GM12878 (cell line): ENCODE data around the gene SRSF2. TPM values are rescaled to one million over a fixed set of nuclear protein-coding genes. Genes with fewer than 3 reads are reported as not detected.

Source experiments
- ATAC-seq: fragments of 200-7000 bp; cut with Tn5 transposase; 3 replicates; pipeline ENCODE4 v1.9.1; 2020; ENCODE audit warnings: mild to moderate bottlenecking, moderate library complexity
- BruUV-seq: library from RNA; stranded (reverse); fragments of 400-500 nt; replicated peaks from 2 replicates; lab custom pipeline; 2021; lab: Mats Ljungman, UMichigan
- CTCF ChIA-PET: fragments of 300-600 bp; sonication (Branson Sonifier 250); formaldehyde crosslinking; extraction: SDS; loops from one replicate; lab custom pipeline; 2021; ENCODE audit warnings: inconsistent platforms; lab: Yijun Ruan, JAX
- POLR2A ChIA-PET: fragments of 350-600 bp; formaldehyde crosslinking; extraction: SDS; loops from one replicate; lab custom pipeline; 2021; ENCODE audit warnings: inconsistent platforms; lab: Charles Lee
- RAD21 ChIA-PET: fragments of 300-600 bp; sonication (Branson Sonifier 250); formaldehyde crosslinking; loops from one replicate; lab custom pipeline; 2023; ENCODE audit warnings: antibody characterized with exemption; ENCODE audit not compliant: unreplicated experiment; lab: Charles Lee
- SMC1A ChIA-PET: fragments of 300-600 bp; sonication (Branson Sonifier 250); formaldehyde crosslinking; loops from one replicate; lab custom pipeline; 2023; ENCODE audit not compliant: unreplicated experiment, uncharacterized antibody; lab: Charles Lee
- DNase-seq: peaks from one replicate; pipeline ENCODE4 v3.0.0-alpha.2; 2011; ENCODE audit warnings: low read depth, low spot score
- FAIRE-seq: peaks from 3 replicates; lab custom pipeline; 2011; peaks lifted over from hg19 to GRCh38; lab: Jason Lieb, UNC
- H2AFZ ChIP-seq: 2 replicates; pipeline ENCODE4 v1.6.0; 2011; ENCODE audit warnings: low read depth, low read length, control low read depth; ENCODE audit not compliant: control insufficient read depth
- H3K27ac ChIP-seq: 2 replicates; pipeline ENCODE4 v1.5.1; 2011; ENCODE audit warnings: control low read depth; ENCODE audit not compliant: control insufficient read depth, insufficient read depth
- H3K27me3 ChIP-seq, 2 experiments: replicated peaks in 1 of 2; 2 replicates each; pipeline versions ENCODE4 v1.6.0 to v1.6.1; 2011; ENCODE audit warnings: low read length in 1 of 2; ENCODE audit not compliant: control insufficient read depth in 2 of 2, insufficient read depth in 2 of 2
- H3K36me3 ChIP-seq, 2 experiments: 2 replicates each; pipeline ENCODE4 v1.5.1; 2011; ENCODE audit warnings: low read length in 1 of 2; ENCODE audit not compliant: control insufficient read depth in 2 of 2, insufficient read depth in 2 of 2
- H3K4me1 ChIP-seq: 2 replicates; pipeline ENCODE4 v1.6.1; 2011; ENCODE audit warnings: mild to moderate bottlenecking, low read length, moderate library complexity, mixed read lengths; ENCODE audit not compliant: control insufficient read depth, insufficient read depth
- H3K4me2 ChIP-seq: 2 replicates; pipeline ENCODE4 v1.6.0; 2011; ENCODE audit warnings: control low read depth; ENCODE audit not compliant: control insufficient read depth, insufficient read depth
- H3K4me3 ChIP-seq: fragments of 200-600 bp; sonication (generic); 2 replicates; pipeline ENCODE4 v1.5.1; 2016
- H3K79me2 ChIP-seq: 2 replicates; pipeline ENCODE4 v1.6.0; 2011; ENCODE audit warnings: low read length; ENCODE audit not compliant: control insufficient read depth, insufficient read depth
- H3K9ac ChIP-seq: 2 replicates; pipeline ENCODE4 v1.8.0; 2011; ENCODE audit warnings: low read length, control low read depth, mixed read lengths; ENCODE audit not compliant: control insufficient read depth, insufficient read depth
- H3K9me3 ChIP-seq: replicated peaks from 3 replicates; pipeline ENCODE4 v1.5.1; 2011; ENCODE audit warnings: mild to moderate bottlenecking, low read length; ENCODE audit not compliant: control insufficient read depth, insufficient read depth
- H4K20me1 ChIP-seq: 2 replicates; pipeline ENCODE4 v1.6.0; 2011; ENCODE audit not compliant: control insufficient read depth, insufficient read depth
- BCL11A ChIP-seq: IDR thresholded peaks from 2 replicates; pipeline ENCODE4 v1.6.1; 2011; ENCODE audit warnings: low read depth, low read length
- BCLAF1 ChIP-seq: fragments of 450-650 bp; IDR thresholded peaks from 2 replicates; pipeline ENCODE4 v1.6.1; 2017; ENCODE audit warnings: antibody characterized with exemption, mild to moderate bottlenecking, moderate library complexity
- CBFB ChIP-seq: IDR thresholded peaks from 2 replicates; pipeline ENCODE4 v1.6.1; 2016; ENCODE audit warnings: antibody characterized with exemption, low read depth
- CBX5 ChIP-seq: sonication (generic); IDR thresholded peaks from 2 replicates; pipeline ENCODE4 v1.6.1; 2016; ENCODE audit warnings: low read depth, moderate library complexity, mild to moderate bottlenecking, inconsistent platforms
- MXI1 ChIP-seq: fragments of 150-350 bp; IDR thresholded peaks from 2 replicates; pipeline ENCODE4 v1.6.1; 2011; ENCODE audit warnings: low read depth, mild to moderate bottlenecking, inconsistent platforms, low read length, improper control_type of control experiment
- NFIC ChIP-seq: IDR thresholded peaks from 2 replicates; pipeline ENCODE4 v1.6.1; 2012; ENCODE audit warnings: low read depth, mild to moderate bottlenecking, inconsistent platforms, low read length, moderate library complexity
- NR2C2 ChIP-seq: IDR thresholded peaks from 2 replicates; pipeline ENCODE4 v1.6.1; 2011; ENCODE audit warnings: borderline replicate concordance, low read depth; ENCODE audit not compliant: control insufficient read depth, insufficient read length
- PAX5 ChIP-seq: IDR thresholded peaks from 2 replicates; pipeline ENCODE4 v1.6.1; 2011; ENCODE audit warnings: low read depth, low read length, borderline replicate concordance
- PML ChIP-seq: IDR thresholded peaks from 2 replicates; pipeline ENCODE4 v1.6.1; 2012; ENCODE audit warnings: low read length, inconsistent platforms
- REST ChIP-seq: IDR thresholded peaks from 2 replicates; pipeline ENCODE4 v1.6.1; 2012; ENCODE audit warnings: mild to moderate bottlenecking, low read depth, low read length
- SMAD5 ChIP-seq: IDR thresholded peaks from 2 replicates; pipeline ENCODE4 v1.6.1; 2016; ENCODE audit warnings: antibody characterized with exemption, low read depth
- SPI1 ChIP-seq: IDR thresholded peaks from 2 replicates; pipeline ENCODE4 v1.6.1; 2011; ENCODE audit warnings: low read depth, mild to moderate bottlenecking, low read length, moderate library complexity, borderline replicate concordance; ENCODE audit not compliant: insufficient read depth
- TCF12 ChIP-seq: IDR thresholded peaks from 2 replicates; pipeline ENCODE4 v1.6.1; 2011; ENCODE audit warnings: low read depth, mild to moderate bottlenecking, low read length
- ZNF207 ChIP-seq: fragments of 450-650 bp; IDR thresholded peaks from 2 replicates; pipeline ENCODE4 v1.6.1; 2014; ENCODE audit warnings: antibody characterized with exemption, mild to moderate bottlenecking, borderline replicate concordance
- ZNF384 ChIP-seq: IDR thresholded peaks from 2 replicates; pipeline ENCODE4 v1.6.1; 2012; ENCODE audit warnings: low read depth, mild to moderate bottlenecking, low read length, improper control_type of control experiment, borderline replicate concordance
- WGBS: methylation state at CpG from one replicate; pipeline ENCODE4 v1.1.6; 2016; ENCODE audit warnings: low lambda C conversion rate; ENCODE audit not compliant: insufficient replicate concordance, insufficient coverage; ENCODE audit errors: missing lambda C conversion rate; 5-methylcytosine and 5-hydroxymethylcytosine counted together
- in situ Hi-C: fragments of 300-500 bp; cut with MboI; formaldehyde crosslinking; loops from 9 replicates; pipeline ENCODE4 v1.14.3; 2018; ENCODE audit warnings: mixed read lengths
- intact Hi-C: fragments of 100-400 bp; cut with micrococcal nuclease; formaldehyde crosslinking; loops from one replicate; pipeline ENCODE4 v1.14.2; 2022; ENCODE audit not compliant: unreplicated experiment
- polyA plus RNA-seq, 11 experiments: library from polyadenylated mRNA; depleted of rRNA in 4 of 11; unstranded in 6 of 11; stranded (reverse) in 5 of 11; fragments of >200 nt; fragmentation: Nextera tagmentation in 4 of 11; fragmentation: Illumina TruSeq in 1 of 11; extraction: Ambion mirVana in 4 of 11; extraction: Trizol in 1 of 11; gene quantifications; 1 replicate in 1 of 11; 2 replicates in 10 of 11; pipeline versions ENCODE4 v1.2.1 to v1.2.3, GENCODE V29; 2011 to 2016; ENCODE audit warnings: inconsistent platforms in 2 of 11, missing spikeins in 2 of 11, low read depth in 1 of 11
- total RNA-seq, 4 experiments: library from RNA; depleted of rRNA in 3 of 4; stranded (reverse); fragments of >200 nt in 3 of 4; fragmentation: Illumina TruSeq in 1 of 4; extraction: Trizol in 1 of 4; gene quantifications; 2 replicates each; pipeline versions ENCODE4 v1.2.1 to v1.2.3, GENCODE V29; 2013 to 2021

Gene SRSF2
- total and polyA plus RNA-seq, 10 of the 15 experiments (the other 5 are each of a cell fraction or from before 2014, with no cell fraction given) = 225 to 795 (median 410) TPM

- peak overlapping the region; percentile 87 for H3K4me3 ChIP-seq
- H4K20me1 ChIP-seq = no peaks in the 10 kb centered on the region; the same call in 1 of the 2 replicates
- FAIRE-seq (no peak), ATAC-seq (no peak), DNase-seq (no peak)
- WGBS = 35% methylated on average over 1 of the region's 1 CpG
- no peaks in the 10 kb centered on the region; the same call in 2 of the 3 replicates for H3K9me3 ChIP-seq
- BruUV-seq = no TSS peak
- no peaks in the 10 kb centered on the region; the same call in 1 of the 2 replicates for H3K4me1 ChIP-seq
- H3K36me3 ChIP-seq = peaks cover 8 to 36% of the 10 kb centered on the region in 2 experiments
- ChIA-PET CTCF (interaction anchor here (0.5 kb wide), 1 partner anchor 356 kb away, joined by 3 read pairs; no protein-coding TSS in a partner anchor), POLR2A (interaction anchor here (1.0 kb wide), 1 partner anchor 284 kb away, joined by 3 read pairs; no protein-coding TSS in a partner anchor), RAD21 (interaction anchor here (1.6 kb wide), 1 partner anchor 174 kb away, joined by 4 read pairs; no protein-coding TSS in a partner anchor), SMC1A (no interaction called here)
- no peak overlapping the region for H3K9ac ChIP-seq
- H3K4me2 ChIP-seq = peak overlapping the region; percentile 75
- H3K79me2 ChIP-seq = peaks cover 85% of the 10 kb centered on the region
- no peaks in the 10 kb centered on the region for H3K27me3 ChIP-seq
- no peak overlapping the region for H2AFZ ChIP-seq
- intact Hi-C loops (loop anchor here (10.0 kb wide), 1 partner anchor 351 kb away; no protein-coding TSS in a partner anchor), in situ Hi-C loops (no loop called here)
- H3K27ac ChIP-seq = no peak overlapping the region
- TF ChIP-seq NFIC (no peak), ZNF207 (no peak), TCF12 (no peak), SMAD5 (peak; percentile 53; the same call in 1 of the 2 replicates), CBX5 (no peak), REST (no peak), CBFB (no peak), ZNF384 (no peak), BCLAF1 (no peak), PML (no peak), NR2C2 (no peak), MXI1 (no peak), BCL11A (no peak), SPI1 (no peak), PAX5 (peak; percentile 23; the same call in 1 of the 2 replicates)
Observed at GRCh38 chr17:76733618-76733957, 3.5 kb downstream of the SRSF2 start.
